NB4 (cell line): Measurements from ENCODE around the gene AK8.

Experiments used
- DNase-seq: peaks from one replicate; pipeline ENCODE4 v3.0.0; 2010; ENCODE audit warnings: low read depth
- H3K4me3 ChIP-seq: one replicate; pipeline ENCODE4 v1.5.1; 2011; ENCODE audit warnings: mild to moderate bottlenecking, low read depth, low read length, moderate library complexity
- MAX ChIP-seq: IDR thresholded peaks from 2 replicates; pipeline ENCODE4 v1.6.1; 2011; ENCODE audit warnings: low read depth, low read length
- MYC ChIP-seq: IDR thresholded peaks from 2 replicates; pipeline ENCODE4 v1.6.1; 2011; ENCODE audit warnings: low read depth, low read length
- POLR2A ChIP-seq: IDR thresholded peaks from 2 replicates; pipeline ENCODE4 v1.6.1; 2011; ENCODE audit warnings: mild to moderate bottlenecking; ENCODE audit not compliant: insufficient read length; ENCODE audit errors: extremely low read depth
- TF ChIP-seq, protein P1 (sequence below): IDR thresholded peaks from one replicate; pipeline ENCODE4 v1.5.1; 2012; ENCODE audit warnings: low read depth, low read length

The AK8 gene

GRCh38 chr9:132813115-132813771 is 64.8 kb downstream of the AK8 start:
- TF ChIP-seq MAX (no peak), POLR2A (no peak), MYC (no peak)
- TF ChIP-seq, protein P1, sequence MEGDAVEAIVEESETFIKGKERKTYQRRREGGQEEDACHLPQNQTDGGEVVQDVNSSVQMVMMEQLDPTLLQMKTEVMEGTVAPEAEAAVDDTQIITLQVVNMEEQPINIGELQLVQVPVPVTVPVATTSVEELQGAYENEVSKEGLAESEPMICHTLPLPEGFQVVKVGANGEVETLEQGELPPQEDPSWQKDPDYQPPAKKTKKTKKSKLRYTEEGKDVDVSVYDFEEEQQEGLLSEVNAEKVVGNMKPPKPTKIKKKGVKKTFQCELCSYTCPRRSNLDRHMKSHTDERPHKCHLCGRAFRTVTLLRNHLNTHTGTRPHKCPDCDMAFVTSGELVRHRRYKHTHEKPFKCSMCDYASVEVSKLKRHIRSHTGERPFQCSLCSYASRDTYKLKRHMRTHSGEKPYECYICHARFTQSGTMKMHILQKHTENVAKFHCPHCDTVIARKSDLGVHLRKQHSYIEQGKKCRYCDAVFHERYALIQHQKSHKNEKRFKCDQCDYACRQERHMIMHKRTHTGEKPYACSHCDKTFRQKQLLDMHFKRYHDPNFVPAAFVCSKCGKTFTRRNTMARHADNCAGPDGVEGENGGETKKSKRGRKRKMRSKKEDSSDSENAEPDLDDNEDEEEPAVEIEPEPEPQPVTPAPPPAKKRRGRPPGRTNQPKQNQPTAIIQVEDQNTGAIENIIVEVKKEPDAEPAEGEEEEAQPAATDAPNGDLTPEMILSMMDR: no peak
- DNase-seq: no peak
- no peak overlapping the region for H3K4me3 ChIP-seq

DNA sequence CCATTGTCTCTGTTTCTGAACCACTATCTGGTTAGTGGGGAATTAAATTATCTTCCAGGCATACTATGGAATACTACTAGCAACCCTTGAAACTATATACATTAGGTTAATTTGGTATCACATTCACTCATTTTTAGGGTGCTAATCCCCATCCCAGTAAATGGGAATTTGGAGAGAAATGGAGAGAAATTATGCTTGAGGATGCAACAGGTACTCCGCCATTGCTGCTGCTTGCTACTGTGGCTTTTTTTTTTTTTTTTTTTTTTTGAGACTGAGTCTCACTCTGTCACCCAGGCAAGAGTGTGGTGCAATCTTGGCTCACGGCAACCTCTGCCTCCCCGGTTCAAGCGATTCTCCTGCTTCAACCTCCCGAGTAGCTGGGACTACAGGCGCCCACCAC is 66.1 kb downstream of the AK8 start:
- no peak for TF ChIP-seq MAX
- TF ChIP-seq POLR2A: no peak
- TF ChIP-seq MYC: no peak
- TF ChIP-seq, protein P1: no peak

GRCh38 chr9:132810314-132810713 is 67.8 kb downstream of the AK8 start:
- no peak overlapping the region for H3K4me3 ChIP-seq
- TF ChIP-seq, protein P1: no peak
- TF ChIP-seq MYC: no peak
- TF ChIP-seq MAX: no peak
- TF ChIP-seq POLR2A: no peak
- no peak for DNase-seq

More for the DNA sequence above, 66.1 kb downstream of the AK8 start:
- no peak overlapping the region for H3K4me3 ChIP-seq
- DNase-seq: no peak

- TF ChIP-seq, protein P1: no peak
- no peak for TF ChIP-seq MAX
- no peak for TF ChIP-seq POLR2A
- no peak for TF ChIP-seq MYC
- DNase-seq: no peak
- H3K4me3 ChIP-seq: no peak overlapping the region
Observed at GRCh38 chr9:132809677-132810271, 68.3 kb downstream of the AK8 start.

DNA sequence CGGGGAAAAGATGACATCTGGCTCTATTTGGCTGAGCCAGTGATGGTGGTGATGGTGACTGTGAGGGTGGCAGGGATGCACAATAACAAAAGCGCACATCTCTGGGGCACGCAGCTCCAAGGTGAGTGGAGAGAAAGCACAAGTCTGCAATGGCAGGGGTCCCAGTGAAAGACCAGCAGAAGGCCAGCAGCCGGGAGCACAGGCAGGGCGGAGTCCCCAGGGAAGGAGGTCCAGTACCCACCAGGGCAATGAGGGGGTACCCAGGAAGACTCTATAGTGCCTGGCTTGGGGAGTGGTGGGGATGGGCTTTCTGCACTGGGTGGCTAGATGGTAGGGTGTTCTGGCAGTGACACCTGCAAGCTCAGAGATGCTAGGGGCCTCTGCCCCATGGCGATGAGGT is 69.4 kb downstream of the AK8 start:
- H3K4me3 ChIP-seq: no peak overlapping the region
- no peak for DNase-seq
- TF ChIP-seq POLR2A: no peak

DNA sequence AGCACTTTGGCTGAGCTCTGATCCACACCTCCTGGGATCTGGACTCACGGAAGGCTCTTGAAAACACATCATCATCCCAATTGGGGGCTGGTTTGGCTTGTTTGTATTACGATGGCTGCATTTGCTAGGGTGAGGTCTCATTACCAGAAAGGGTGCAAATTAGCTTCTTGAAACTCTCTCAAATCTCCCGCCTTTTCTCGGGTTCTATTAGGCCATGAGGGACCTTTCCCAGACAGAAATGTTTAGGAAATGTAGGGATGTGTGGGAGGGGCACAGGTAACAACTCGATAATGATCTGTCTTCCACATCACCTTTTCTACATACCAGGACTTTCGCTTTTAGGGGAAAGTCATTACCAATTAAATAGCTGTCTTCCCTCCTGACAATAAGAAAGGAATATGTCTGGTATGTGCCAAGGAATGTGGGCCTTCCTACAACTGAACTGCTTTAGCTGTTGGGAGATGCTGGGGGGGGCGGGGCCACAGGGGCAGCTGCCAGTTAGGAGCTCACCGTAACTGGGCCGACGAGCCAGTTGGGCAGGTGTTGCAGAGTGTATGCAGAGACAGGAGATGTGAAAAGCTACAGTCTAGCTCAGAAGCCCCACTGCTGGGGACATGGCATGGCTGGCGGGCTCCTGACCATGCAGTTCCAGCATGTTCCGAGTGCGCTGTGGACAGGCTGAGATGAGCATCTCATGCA is 71.2 kb downstream of the AK8 start:
- H3K4me3 ChIP-seq: no peak overlapping the region
- DNase-seq: no peak
- TF ChIP-seq MYC: no peak
- no peak for TF ChIP-seq POLR2A
- TF ChIP-seq, protein P1: no peak
- no peak for TF ChIP-seq MAX
